ENCODE results near the gene BZW1.

The BZW1 gene

DNA sequence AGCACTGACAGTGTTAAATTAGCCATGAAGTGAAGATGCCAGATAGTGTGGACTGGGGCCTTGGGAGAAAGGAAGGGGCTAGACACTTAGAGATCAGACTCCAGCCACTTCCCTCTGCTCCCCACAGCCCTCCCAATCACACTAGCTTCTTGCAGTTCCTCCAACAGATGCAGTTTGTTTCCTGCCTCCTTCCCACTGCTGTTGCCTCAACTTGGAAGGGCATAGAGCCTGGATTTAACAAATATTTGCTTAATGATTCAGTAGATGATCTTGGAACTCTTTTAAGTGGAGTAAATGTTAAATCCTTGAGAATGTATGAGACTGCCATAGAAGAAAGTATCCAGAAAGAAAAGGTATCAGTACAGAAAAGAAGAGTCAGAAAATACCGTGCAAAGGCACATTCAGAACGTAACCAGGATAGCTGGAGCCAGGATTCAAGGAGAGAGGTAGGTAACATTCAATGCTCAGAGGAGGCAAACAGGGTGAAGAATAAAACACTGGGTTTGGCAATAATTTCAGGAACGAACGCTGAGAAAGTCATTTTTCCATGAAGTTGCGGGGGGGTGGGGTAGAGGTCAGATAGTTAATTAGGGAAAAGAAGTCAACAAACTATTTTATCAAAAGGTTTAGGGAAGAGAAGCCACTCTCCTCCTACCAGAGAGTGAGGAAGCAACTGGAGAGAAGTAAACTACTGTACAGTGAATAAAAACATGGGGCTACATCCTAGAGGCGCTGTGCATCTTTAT, 1.3 kb upstream of the BZW1 start:
- Histone ChIP-seq H3K4me2 (ENCODE audit: low read depth, low read length) (peak overlapping the region; percentile 77), H3K9me3 (replicated peaks; ENCODE audit: insufficient read depth, low read length) (no peaks in the 10 kb centered on the region), H3F3A (ENCODE audit: insufficient read depth, low read length) (peaks cover 24% of the 10 kb centered on the region), H3K36me3 (replicated peaks; ENCODE audit: insufficient read depth, low read length) (peaks cover 6% of the 10 kb centered on the region; the same call in 1 of the 2 replicates), H3K4me1 (ENCODE audit: low read length) (peaks cover 25% of the 10 kb centered on the region), H3K79me2 (ENCODE audit: low read length) (peaks cover 37% of the 10 kb centered on the region), H2AFZ (ENCODE audit: low read length) (peak overlapping the region; percentile 82), H4K20me1 (ENCODE audit: insufficient read depth, low read length) (peaks cover 8% of the 10 kb centered on the region; the same call in 1 of the 2 replicates), H3K9ac (ENCODE audit: low read length) (peak overlapping the region; percentile 98; the same call in 1 of the 2 replicates), H3K9me2 (replicated peaks; ENCODE audit: insufficient read depth, low read length) (no peaks in the 10 kb centered on the region), H3K4me3 (ENCODE audit: low read length) (peak overlapping the region; percentile 96), H3K27ac (ENCODE audit: low read length) (no peak overlapping the region), H3K27me3 (replicated peaks; ENCODE audit: insufficient read depth, low read length) (no peaks in the 10 kb centered on the region)
- no peak for TF ChIP-seq EZH2phosphoT487 (IDR thresholded peaks at IDR 0.05; ENCODE audit: low read length)
- TF ChIP-seq EZH2 (optimal IDR thresholded peaks at IDR 0.05; ENCODE audit: low read depth, low read length) = no peak
- TF ChIP-seq CTCF (IDR thresholded peaks at IDR 0.05; ENCODE audit: low read length) = no peak
- no peak for DNase-seq

- Histone ChIP-seq H3K9me3 (replicated peaks; ENCODE audit: insufficient read depth, low read length) (no peaks in the 10 kb centered on the region), H3K27me3 (replicated peaks; ENCODE audit: insufficient read depth, low read length) (no peaks in the 10 kb centered on the region), H3K36me3 (replicated peaks; ENCODE audit: insufficient read depth, low read length) (peaks cover 11% of the 10 kb centered on the region; the same call in 1 of the 2 replicates), H3K9me2 (replicated peaks; ENCODE audit: insufficient read depth, low read length) (no peaks in the 10 kb centered on the region), H3K4me1 (ENCODE audit: low read length) (peaks cover 25% of the 10 kb centered on the region), H4K20me1 (ENCODE audit: insufficient read depth, low read length) (peaks cover 8% of the 10 kb centered on the region; the same call in 1 of the 2 replicates), H3K4me3 (ENCODE audit: low read length) (peak overlapping the region; percentile 96), H3K79me2 (ENCODE audit: low read length) (peaks cover 42% of the 10 kb centered on the region), H3F3A (ENCODE audit: insufficient read depth, low read length) (peaks cover 24% of the 10 kb centered on the region), H3K27ac (ENCODE audit: low read length) (no peak overlapping the region), H3K9ac (ENCODE audit: low read length) (peak overlapping the region; percentile 98; the same call in 1 of the 2 replicates), H3K4me2 (ENCODE audit: low read depth, low read length) (peak overlapping the region; percentile 77), H2AFZ (ENCODE audit: low read length) (peak overlapping the region; percentile 82)
- DNase-seq = no peak
- no peak for TF ChIP-seq EZH2phosphoT487 (IDR thresholded peaks at IDR 0.05; ENCODE audit: low read length)
- no peak for TF ChIP-seq CTCF (IDR thresholded peaks at IDR 0.05; ENCODE audit: low read length)
- no peak for TF ChIP-seq EZH2 (optimal IDR thresholded peaks at IDR 0.05; ENCODE audit: low read depth, low read length)
These were observed 745 bp upstream of the BZW1 start for GRCh38 chr2:200810998-200811332.

- H4K20me1 ChIP-seq (ENCODE audit: insufficient read depth, low read length) = peaks cover 8% of the 10 kb centered on the region; the same call in 1 of the 2 replicates
- DNase-seq = peak; percentile 65
- H3K9me3 ChIP-seq (replicated peaks; ENCODE audit: insufficient read depth, low read length) = no peaks in the 10 kb centered on the region
- no peaks in the 10 kb centered on the region for H3K9me2 ChIP-seq (replicated peaks; ENCODE audit: insufficient read depth, low read length)
- H3K4me3 ChIP-seq (ENCODE audit: low read length) = peak overlapping the region; percentile 96
- H3K79me2 ChIP-seq (ENCODE audit: low read length) = peaks cover 44% of the 10 kb centered on the region
- H3K4me1 ChIP-seq (ENCODE audit: low read length) = peaks cover 25% of the 10 kb centered on the region
- no peaks in the 10 kb centered on the region for H3K27me3 ChIP-seq (replicated peaks; ENCODE audit: insufficient read depth, low read length)
- H3F3A ChIP-seq (ENCODE audit: insufficient read depth, low read length) = peaks cover 24% of the 10 kb centered on the region
- H3K36me3 ChIP-seq (replicated peaks; ENCODE audit: insufficient read depth, low read length) = peaks cover 13% of the 10 kb centered on the region; the same call in 1 of the 2 replicates
- H3K9ac ChIP-seq (ENCODE audit: low read length) = peak overlapping the region; percentile 98
- H2AFZ ChIP-seq (ENCODE audit: low read length) = peak overlapping the region; percentile 59
- H3K4me2 ChIP-seq (ENCODE audit: low read depth, low read length) = peak overlapping the region; percentile 96
- H3K27ac ChIP-seq (ENCODE audit: low read length) = peak overlapping the region; percentile 94
- TF ChIP-seq CTCF (IDR thresholded peaks at IDR 0.05; ENCODE audit: low read length) (peak; percentile 68), EZH2phosphoT487 (IDR thresholded peaks at IDR 0.05; ENCODE audit: low read length) (no peak)
These were observed 662 bp downstream of the BZW1 start for GRCh38 chr2:200812122-200813022.

All from MM.1S (cell line).